GM23338 (cell line): ENCODE results near the gene KCNQ5. TPM values are rescaled to one million over a fixed set of nuclear protein-coding genes. Genes with fewer than 3 reads are reported as not detected.

Experiments used
- ATAC-seq: fragments of 200-7000 bp; cut with Tn5 transposase; 3 replicates; pipeline ENCODE4 v1.9.1; 2020
- DNase-seq: peaks from one replicate; pipeline ENCODE4 v3.0.0-alpha.2; 2015; ENCODE audit warnings: low spot score
- H2AFZ ChIP-seq: fragments of 200-600 bp; sonication (generic); 2 replicates; pipeline ENCODE4 v1.8.0; 2016; ENCODE audit warnings: antibody characterized with exemption, mild to moderate bottlenecking, moderate library complexity
- H3F3A ChIP-seq: fragments of 200-600 bp; sonication (generic); replicated peaks from 2 replicates; pipeline ENCODE4 v1.8.0; 2017; ENCODE audit warnings: antibody characterized with exemption, mixed run types, low read depth
- H3K27ac ChIP-seq: fragments of 200-600 bp; sonication (generic); 2 replicates; pipeline ENCODE4 v1.6.1; 2016; ENCODE audit warnings: low read depth
- H3K27me3 ChIP-seq: fragments of 200-600 bp; sonication (generic); 2 replicates; pipeline ENCODE4 v1.8.0; 2016; ENCODE audit warnings: mild to moderate bottlenecking, mixed run types, moderate library complexity; ENCODE audit not compliant: insufficient read depth
- H3K36me3 ChIP-seq: fragments of 200-600 bp; sonication (generic); 2 replicates; pipeline ENCODE4 v1.8.0; 2016; ENCODE audit warnings: mild to moderate bottlenecking; ENCODE audit not compliant: insufficient read depth
- H3K4me1 ChIP-seq: fragments of 200-600 bp; sonication (generic); 2 replicates; pipeline ENCODE4 v1.8.0; 2016; ENCODE audit warnings: mild to moderate bottlenecking, moderate library complexity; ENCODE audit not compliant: insufficient read depth
- H3K4me2 ChIP-seq: fragments of 200-600 bp; sonication (generic); 2 replicates; pipeline ENCODE4 v1.7.1; 2017; ENCODE audit warnings: mixed run types
- H3K4me3 ChIP-seq: fragments of 200-600 bp; sonication (generic); 2 replicates; pipeline ENCODE4 v1.6.1; 2016; ENCODE audit warnings: mixed run types
- H3K79me2 ChIP-seq: fragments of 200-600 bp; sonication (generic); replicated peaks from 2 replicates; pipeline ENCODE4 v1.8.0; 2017; ENCODE audit warnings: mild to moderate bottlenecking; ENCODE audit not compliant: insufficient read depth
- H3K9me2 ChIP-seq: fragments of 200-600 bp; sonication (generic); 2 replicates; pipeline ENCODE4 v1.8.0; 2017; ENCODE audit not compliant: insufficient read depth
- H4K20me1 ChIP-seq: fragments of 200-600 bp; sonication (generic); replicated peaks from 2 replicates; pipeline ENCODE4 v1.8.0; 2017; ENCODE audit warnings: mild to moderate bottlenecking; ENCODE audit not compliant: insufficient read depth
- H3K27ac Mint-ChIP-seq: 2 replicates; pipeline ENCODE4 v1.8.0; 2020; ENCODE audit warnings: inconsistent platforms, mild to moderate bottlenecking, moderate library complexity, mixed read lengths
- H3K27me3 Mint-ChIP-seq: 3 replicates; pipeline ENCODE4 v1.8.0; 2022; ENCODE audit warnings: low read depth, mild to moderate bottlenecking, moderate library complexity, mixed read lengths, inconsistent platforms; ENCODE audit not compliant: insufficient read depth, poor library complexity
- H3K36me3 Mint-ChIP-seq: 3 replicates; pipeline ENCODE4 v1.8.0; 2021; ENCODE audit warnings: low read depth, mild to moderate bottlenecking, inconsistent platforms, moderate library complexity, mixed read lengths
- H3K4me1 Mint-ChIP-seq: 3 replicates; pipeline ENCODE4 v1.8.0; 2020; ENCODE audit warnings: mild to moderate bottlenecking, inconsistent platforms, mixed read lengths
- H3K4me3 Mint-ChIP-seq: 3 replicates; pipeline ENCODE4 v1.8.0; 2021; ENCODE audit warnings: moderate library complexity, mild to moderate bottlenecking, inconsistent platforms, mixed read lengths
- H3K9me3 Mint-ChIP-seq: 3 replicates; pipeline ENCODE4 v1.8.0; 2020; ENCODE audit warnings: moderate library complexity, mild to moderate bottlenecking, inconsistent platforms, mixed read lengths
- CREB1 ChIP-seq: fragments of 250-450 bp; sonication (Bioruptor Pico); IDR thresholded peaks from 2 replicates; pipeline ENCODE4 v1.5.0; 2020; ENCODE audit warnings: low read depth, mild to moderate bottlenecking, moderate library complexity
- CTCF ChIP-seq, 2 experiments: fragments of 200-600 bp in 1 of 2; sonication (generic) in 1 of 2; conservative IDR thresholded peaks; 2 replicates each; pipeline versions ENCODE4 v1.5.1 to v1.6.1; 2016 to 2017; ENCODE audit warnings: antibody characterized with exemption in 2 of 2, low read depth in 2 of 2, mild to moderate bottlenecking in 2 of 2, moderate library complexity in 1 of 2
- JUNB ChIP-seq: IDR thresholded peaks from one replicate; pipeline ENCODE4 v1.6.1; 2016; ENCODE audit warnings: antibody characterized with exemption; ENCODE audit not compliant: unreplicated experiment
- NANOG ChIP-seq: IDR thresholded peaks from 2 replicates; pipeline ENCODE4 v1.6.1; 2016; ENCODE audit warnings: antibody characterized with exemption, borderline replicate concordance
- POLR2AphosphoS5 ChIP-seq: IDR thresholded peaks from 2 replicates; pipeline ENCODE4 v1.6.1; 2016; ENCODE audit warnings: antibody characterized with exemption, low read depth
- REST ChIP-seq: IDR thresholded peaks from one replicate; pipeline ENCODE4 v1.6.1; 2018; ENCODE audit warnings: antibody characterized with exemption; ENCODE audit not compliant: unreplicated experiment
- STAT1 ChIP-seq: IDR thresholded peaks from one replicate; pipeline ENCODE4 v1.6.1; 2016; ENCODE audit warnings: antibody characterized with exemption; ENCODE audit not compliant: unreplicated experiment
- ZNF331 ChIP-seq: fragments of 250-450 bp; sonication (Bioruptor Pico); IDR thresholded peaks from 2 replicates; pipeline ENCODE4 v1.5.0; 2020; ENCODE audit warnings: low read depth, mild to moderate bottlenecking, moderate library complexity
- polyA plus RNA-seq: library from polyadenylated mRNA; unstranded; fragments of >200 nt; fragmentation: Nextera tagmentation; extraction: Ambion mirVana; gene quantifications from 2 replicates; pipeline ENCODE4 v1.2.1, GENCODE V29; 2016
- total RNA-seq: library from RNA; depleted of rRNA; stranded (reverse); fragments of >200 nt; shearing (Covaris generic); gene quantifications from 2 replicates; pipeline ENCODE4 v1.2.3, GENCODE V29; 2014
- TF ChIP-seq, protein P1 (sequence below): IDR thresholded peaks from 2 replicates; pipeline ENCODE4 v1.6.1; 2016; ENCODE audit warnings: antibody characterized with exemption

KCNQ5 gene
- total and polyA plus RNA-seq, 2 experiments from 2014 or later, result 0.68 to 0.87 TPM

DNA sequence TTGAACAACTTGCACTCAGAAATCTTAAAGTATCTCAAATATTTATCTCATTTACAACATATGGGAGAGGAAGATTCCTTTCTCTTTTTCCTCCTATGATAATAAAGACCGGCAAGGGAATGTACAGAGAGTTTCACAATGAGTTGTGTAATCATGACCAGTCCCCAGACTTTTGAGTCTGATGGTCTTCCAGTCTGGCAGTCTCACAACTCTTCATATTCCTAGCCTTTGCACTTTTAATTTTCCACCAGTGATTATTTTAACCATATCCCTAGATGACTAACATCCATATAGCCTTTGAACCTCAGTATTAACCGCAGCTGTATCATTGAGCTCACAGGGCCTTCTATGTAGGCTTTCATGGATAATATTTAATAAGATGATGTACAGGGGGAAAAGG, 324.9 kb downstream of the KCNQ5 start (continued):
- TF ChIP-seq ZNF331 (CRISPR knock-in tag), result no peak
- TF ChIP-seq STAT1, result no peak
- no peak for TF ChIP-seq NANOG
- TF ChIP-seq CTCF (conservative IDR thresholded peaks at IDR 0.05; ENCODE audit: low read depth in 2 of 2), result no peak
- TF ChIP-seq POLR2AphosphoS5, result no peak
- TF ChIP-seq, protein P1, sequence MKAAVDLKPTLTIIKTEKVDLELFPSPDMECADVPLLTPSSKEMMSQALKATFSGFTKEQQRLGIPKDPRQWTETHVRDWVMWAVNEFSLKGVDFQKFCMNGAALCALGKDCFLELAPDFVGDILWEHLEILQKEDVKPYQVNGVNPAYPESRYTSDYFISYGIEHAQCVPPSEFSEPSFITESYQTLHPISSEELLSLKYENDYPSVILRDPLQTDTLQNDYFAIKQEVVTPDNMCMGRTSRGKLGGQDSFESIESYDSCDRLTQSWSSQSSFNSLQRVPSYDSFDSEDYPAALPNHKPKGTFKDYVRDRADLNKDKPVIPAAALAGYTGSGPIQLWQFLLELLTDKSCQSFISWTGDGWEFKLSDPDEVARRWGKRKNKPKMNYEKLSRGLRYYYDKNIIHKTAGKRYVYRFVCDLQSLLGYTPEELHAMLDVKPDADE, result no peak
- no peak for TF ChIP-seq CREB1 (CRISPR knock-in tag)

GRCh38 chr6:72947534-72947933, 325.7 kb downstream of the KCNQ5 start:
- Histone ChIP-seq H3K4me3 (no peak overlapping the region), H3K4me2 (no peak overlapping the region), H3K4me1 (no peaks in the 10 kb centered on the region), H3K36me3 (no peaks in the 10 kb centered on the region), H4K20me1 (no peaks in the 10 kb centered on the region), H3K27me3 (no peaks in the 10 kb centered on the region), H3K27ac (no peak overlapping the region), H2AFZ (no peak overlapping the region), H3F3A (no peaks in the 10 kb centered on the region), H3K79me2 (no peaks in the 10 kb centered on the region), H3K9me2 (no peaks in the 10 kb centered on the region)
- no peak for TF ChIP-seq ZNF331 (CRISPR knock-in tag)
- no peak for TF ChIP-seq NANOG
- Mint-ChIP-seq H3K9me3 (no peaks in the 10 kb centered on the region), H3K27me3 (no peaks in the 10 kb centered on the region), H3K4me1 (no peaks in the 10 kb centered on the region), H3K4me3 (no peak overlapping the region), H3K36me3 (no peaks in the 10 kb centered on the region), H3K27ac (no peak overlapping the region)
- DNase-seq, result no peak
- no peak for ATAC-seq

- H2AFZ ChIP-seq, result no peak overlapping the region
- H3K27ac ChIP-seq, result no peak overlapping the region
- peaks cover 4% of the 10 kb centered on the region for H3K4me1 Mint-ChIP-seq
- ATAC-seq (no peak), DNase-seq (no peak)
- no peaks in the 10 kb centered on the region for H3K36me3 Mint-ChIP-seq
- H3K4me3 ChIP-seq, result no peak overlapping the region
- no peak overlapping the region for H3K4me3 Mint-ChIP-seq
- H3K4me1 ChIP-seq, result no peaks in the 10 kb centered on the region
- no peak overlapping the region for H3K4me2 ChIP-seq
- no peaks in the 10 kb centered on the region for H3K36me3 ChIP-seq
- no peaks in the 10 kb centered on the region for H3F3A ChIP-seq
- no peaks in the 10 kb centered on the region for H3K27me3 ChIP-seq
- H3K9me2 ChIP-seq, result no peaks in the 10 kb centered on the region
- no peaks in the 10 kb centered on the region for H3K9me3 Mint-ChIP-seq
- H3K27ac Mint-ChIP-seq, result no peak overlapping the region
- H3K79me2 ChIP-seq, result no peaks in the 10 kb centered on the region
- no peaks in the 10 kb centered on the region for H4K20me1 ChIP-seq
- H3K27me3 Mint-ChIP-seq, result no peaks in the 10 kb centered on the region
- TF ChIP-seq JUNB, result no peak
- TF ChIP-seq ZNF331 (CRISPR knock-in tag), result no peak
- TF ChIP-seq REST, result no peak
- TF ChIP-seq CREB1 (CRISPR knock-in tag), result no peak
Measured at GRCh38 chr6:72948153-72948552, 326.3 kb downstream of the KCNQ5 start.
